GM12872 (cell line): ENCODE results near the gene SYT11.

ENCODE experiments used
- CTCF ChIP-seq: IDR thresholded peaks from 3 replicates; pipeline ENCODE4 v1.5.1; 2011; ENCODE audit warnings: low read depth, mild to moderate bottlenecking, low read length, moderate library complexity; ENCODE audit not compliant: insufficient read depth

The SYT11 gene

DNA sequence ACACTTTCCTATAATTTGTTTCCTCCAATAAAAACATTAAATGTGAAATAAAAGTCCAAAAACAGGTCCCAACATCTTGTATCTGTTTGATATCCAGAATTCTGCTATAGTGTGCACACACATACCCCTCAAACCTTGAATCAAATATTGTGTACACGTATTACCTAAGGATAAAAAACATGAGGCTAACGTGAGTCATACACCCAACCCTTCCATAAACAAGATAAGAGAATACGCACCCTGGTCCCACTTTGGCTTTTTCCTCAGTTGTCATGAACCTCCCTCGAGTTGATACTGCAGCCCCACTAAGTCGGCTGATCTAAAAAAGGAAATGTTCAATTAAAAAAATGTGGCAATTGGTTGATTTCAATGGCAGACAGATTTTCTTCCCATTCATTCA lies 69.7 kb downstream of the SYT11 start:
- no peak for TF ChIP-seq CTCF

DNA sequence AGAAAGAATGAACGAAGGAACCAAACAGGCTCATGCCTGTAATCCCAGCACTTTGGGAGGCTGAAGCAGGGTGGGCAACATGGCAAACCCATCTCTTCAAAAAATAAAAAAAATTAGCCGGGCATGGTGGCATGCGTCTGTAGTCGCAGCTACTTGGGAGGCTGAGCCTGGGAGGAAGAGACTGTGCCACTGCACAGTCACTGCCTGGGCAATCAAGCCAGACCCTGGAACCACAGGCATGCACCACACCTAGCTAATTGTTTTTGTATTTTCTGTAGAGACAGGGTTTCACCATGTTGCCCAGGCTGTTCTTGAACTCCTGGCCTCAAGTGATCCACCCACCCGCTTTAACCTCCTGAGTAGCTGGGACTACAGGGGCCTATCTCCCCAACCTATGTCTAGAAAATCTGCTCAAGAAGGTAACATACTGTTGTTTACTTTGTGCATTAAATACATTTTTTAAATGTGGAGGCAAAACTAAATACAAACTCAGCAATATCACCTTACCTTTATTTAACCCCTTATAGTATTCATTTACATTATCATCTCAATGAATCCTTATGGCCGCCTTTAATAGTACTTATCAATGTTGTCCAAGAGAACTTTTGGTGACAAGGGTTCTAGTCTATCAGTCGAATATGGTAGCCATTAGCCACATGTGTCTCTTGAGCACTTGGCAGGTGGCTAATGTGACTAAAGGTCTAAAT lies 72.1 kb downstream of the SYT11 start:
- TF ChIP-seq CTCF: no peak

DNA sequence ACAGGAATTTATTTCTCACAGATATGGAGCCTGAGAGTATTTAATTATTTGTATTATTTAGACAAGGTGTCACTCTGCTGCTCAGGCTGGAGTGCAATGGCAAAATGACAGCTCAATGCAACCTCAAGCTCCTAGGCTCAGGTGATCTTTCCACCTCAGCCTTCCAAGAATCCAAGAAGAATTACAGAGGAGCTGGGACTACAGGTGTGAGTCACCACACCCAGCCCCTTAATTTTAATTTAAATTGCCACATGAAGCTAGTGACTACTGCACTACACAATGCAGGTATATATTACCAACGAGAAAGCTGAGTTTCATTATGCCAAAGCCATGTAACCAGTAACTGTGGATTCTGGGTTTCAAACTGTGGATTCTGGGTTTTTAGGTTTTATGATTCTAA lies 72.7 kb downstream of the SYT11 start:
- no peak for TF ChIP-seq CTCF

DNA sequence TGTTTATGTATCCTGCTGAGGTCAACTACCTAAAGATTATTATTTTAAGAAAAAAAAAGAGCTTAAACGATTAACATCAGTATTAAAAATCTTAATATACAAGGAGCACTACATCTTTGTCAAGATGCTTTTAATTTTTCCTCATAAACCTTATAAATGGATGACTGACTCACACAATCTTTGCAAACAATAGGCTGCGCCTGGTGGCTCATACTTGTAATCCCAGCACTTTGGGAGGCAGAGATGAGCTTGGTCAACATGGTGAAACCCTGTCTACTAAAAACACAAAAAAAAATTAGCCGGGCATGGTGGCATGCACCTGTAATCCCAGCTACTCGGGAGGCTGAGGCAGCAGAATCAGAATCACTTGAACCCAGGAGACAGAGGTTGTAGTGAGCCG lies 73.1 kb downstream of the SYT11 start:
- no peak for TF ChIP-seq CTCF

- TF ChIP-seq CTCF: no peak
Observed at GRCh38 chr1:155933591-155934096, 74.3 kb downstream of the SYT11 start.

DNA sequence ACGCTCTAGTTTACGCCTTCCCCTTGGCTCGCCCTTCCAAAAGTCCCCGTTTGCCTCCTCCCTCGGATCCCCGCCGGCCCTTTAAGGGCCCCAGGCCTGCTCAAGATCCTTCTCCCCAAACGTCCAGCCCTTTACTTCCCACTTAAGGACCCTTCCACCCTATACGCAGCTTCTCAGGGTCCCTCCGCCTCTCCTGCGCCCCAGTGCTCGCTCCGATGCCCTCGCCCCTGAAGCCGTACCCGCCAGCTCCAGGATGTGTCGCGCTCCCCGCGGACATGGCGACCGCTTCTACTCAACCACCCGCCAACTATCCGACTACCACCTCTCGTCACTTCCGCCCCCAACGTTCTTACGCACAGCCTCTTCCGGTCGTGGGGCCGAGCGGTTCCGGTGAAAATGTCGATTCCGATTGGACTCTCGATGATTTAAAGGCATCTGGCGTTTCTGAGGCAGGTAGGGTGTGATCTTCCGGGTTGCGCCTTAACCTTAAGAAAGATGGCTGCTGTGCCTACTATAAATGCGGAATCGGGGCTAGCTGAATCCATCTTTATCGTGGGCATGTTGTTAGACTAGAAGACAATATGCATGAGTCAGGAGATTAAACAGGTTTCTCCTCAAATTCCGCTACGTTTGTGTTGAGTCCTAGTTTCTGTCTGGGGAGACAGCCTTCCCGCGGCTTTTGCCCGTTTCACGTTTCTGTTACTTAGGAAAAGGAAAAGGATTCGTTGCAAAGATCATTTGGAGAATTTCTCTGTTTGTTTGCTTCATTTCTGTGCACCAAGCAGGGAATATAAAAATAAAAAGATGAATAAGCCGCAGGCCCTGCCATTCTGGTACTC lies 74.9 kb downstream of the SYT11 start, which contains the start of gene KHDC4:
Gene KHDC4, minus strand, starts transcription at position 317 of the 839 bp plus-strand sequence. Its CDS starts 40 bp downstream, at position 277.
- TF ChIP-seq CTCF: peak; percentile 30; the same call in 1 of the 3 replicates
